Mesenchymal stem cell (in vitro differentiated cells and primary cell): ENCODE results near the gene C19orf53.

ENCODE experiments used
- DNase-seq: peaks from one replicate; pipeline ENCODE4 v3.0.0-alpha.2; 2013
- H2AFZ ChIP-seq: one replicate; pipeline ENCODE4 v1.6.1; 2013; ENCODE audit warnings: low read depth, mild to moderate bottlenecking, control low read depth, inconsistent platforms, low read length, moderate library complexity
- H2AK5ac ChIP-seq: 2 replicates; pipeline ENCODE4 v1.6.1; 2013; ENCODE audit warnings: low read length, moderate library complexity, mild to moderate bottlenecking, inconsistent platforms; ENCODE audit not compliant: severe bottlenecking
- H2BK120ac ChIP-seq: one replicate; pipeline ENCODE4 v1.6.1; 2013; ENCODE audit warnings: low read depth, mild to moderate bottlenecking, inconsistent platforms, low read length, moderate library complexity
- H2BK12ac ChIP-seq, 2 experiments: one replicate each; pipeline ENCODE4 v1.6.1; 2013; ENCODE audit warnings: inconsistent platforms in 2 of 2, low read length in 2 of 2, mild to moderate bottlenecking in 2 of 2, moderate library complexity in 2 of 2, control low read depth in 1 of 2
- H2BK15ac ChIP-seq: one replicate; pipeline ENCODE4 v1.6.1; 2013; ENCODE audit warnings: mild to moderate bottlenecking, low read depth, inconsistent platforms; ENCODE audit not compliant: poor library complexity, severe bottlenecking
- H2BK5ac ChIP-seq: 2 replicates; pipeline ENCODE4 v1.6.1; 2013; ENCODE audit warnings: low read depth, mild to moderate bottlenecking, low read length, control low read depth, inconsistent platforms; ENCODE audit not compliant: poor library complexity, severe bottlenecking
- H3K14ac ChIP-seq, 2 experiments: one replicate each; pipeline ENCODE4 v1.6.1; 2013; ENCODE audit warnings: inconsistent platforms in 2 of 2, low read length in 2 of 2, control low read depth in 1 of 2, mild to moderate bottlenecking in 1 of 2, moderate library complexity in 1 of 2
- H3K18ac ChIP-seq, 2 experiments: one replicate each; pipeline ENCODE4 v1.6.1; 2013; ENCODE audit warnings: inconsistent platforms in 2 of 2, low read length in 2 of 2, control low read depth in 1 of 2, low read depth in 1 of 2, mild to moderate bottlenecking in 1 of 2
- H3K23ac ChIP-seq, 2 experiments: one replicate each; pipeline ENCODE4 v1.6.1; 2013; ENCODE audit warnings: inconsistent platforms in 2 of 2, low read length in 2 of 2, mild to moderate bottlenecking in 2 of 2, moderate library complexity in 2 of 2, control low read depth in 1 of 2
- H3K27ac ChIP-seq: 2 replicates; pipeline ENCODE4 v1.5.1; 2013; ENCODE audit warnings: mild to moderate bottlenecking, moderate library complexity, low read length, control low read depth, inconsistent platforms; ENCODE audit not compliant: poor library complexity, severe bottlenecking
- H3K27me3 ChIP-seq, 2 experiments: 2 replicates each; pipeline versions ENCODE4 v1.6.1 to v1.7.0; 2013; ENCODE audit warnings: low read length in 2 of 2, mild to moderate bottlenecking in 2 of 2, moderate library complexity in 2 of 2, control low read depth in 1 of 2, inconsistent platforms in 1 of 2; ENCODE audit not compliant: control insufficient read depth in 1 of 2, insufficient read depth in 1 of 2
- H3K36me3 ChIP-seq, 2 experiments: 2 replicates each; pipeline versions ENCODE4 v1.6.1 to v1.7.0; 2013; ENCODE audit warnings: low read length in 2 of 2, control low read depth in 1 of 2, inconsistent platforms in 1 of 2, low read depth in 1 of 2, mild to moderate bottlenecking in 1 of 2; ENCODE audit not compliant: insufficient read depth in 2 of 2, control insufficient read depth in 1 of 2
- H3K4ac ChIP-seq, 2 experiments: one replicate each; pipeline ENCODE4 v1.6.1; 2013; ENCODE audit warnings: inconsistent platforms in 2 of 2, low read length in 2 of 2, mild to moderate bottlenecking in 2 of 2, moderate library complexity in 2 of 2, control low read depth in 1 of 2, low read depth in 1 of 2
- H3K4me1 ChIP-seq: 2 replicates; pipeline ENCODE4 v1.6.1; 2013; ENCODE audit warnings: low read depth, low read length, control low read depth; ENCODE audit not compliant: control insufficient read depth, insufficient read depth
- H3K4me2 ChIP-seq: 2 replicates; pipeline ENCODE4 v1.6.1; 2013; ENCODE audit warnings: low read length, mild to moderate bottlenecking, inconsistent platforms; ENCODE audit not compliant: poor library complexity, severe bottlenecking
- H3K4me3 ChIP-seq, 2 experiments: 2 replicates each; pipeline versions ENCODE4 v1.5.1 to v1.7.0; 2013; ENCODE audit warnings: low read length in 2 of 2, mild to moderate bottlenecking in 2 of 2, control low read depth in 1 of 2, low read depth in 1 of 2; ENCODE audit not compliant: insufficient read depth in 1 of 2
- H3K79me1 ChIP-seq: replicated peaks from 2 replicates; pipeline ENCODE4 v1.6.1; 2013; ENCODE audit warnings: mild to moderate bottlenecking, control low read depth, low read length, inconsistent platforms; ENCODE audit not compliant: poor library complexity, severe bottlenecking
- H3K9ac ChIP-seq: 2 replicates; pipeline ENCODE4 v1.7.0; 2013; ENCODE audit warnings: mild to moderate bottlenecking, low read length, moderate library complexity
- H3K9me3 ChIP-seq: 2 replicates; pipeline ENCODE4 v1.7.0; 2013; ENCODE audit warnings: mild to moderate bottlenecking, low read length; ENCODE audit not compliant: control insufficient read depth
- H4K8ac ChIP-seq: one replicate; pipeline ENCODE4 v1.6.1; 2013; ENCODE audit warnings: inconsistent platforms, mild to moderate bottlenecking, low read length, moderate library complexity
- H4K91ac ChIP-seq: one replicate; pipeline ENCODE4 v1.6.1; 2013; ENCODE audit warnings: mild to moderate bottlenecking, low read length, inconsistent platforms
- WGBS: methylation state at CpG from one replicate; pipeline ENCODE4 v1.1.7; 2013; ENCODE audit warnings: mixed read lengths; 5-methylcytosine and 5-hydroxymethylcytosine counted together

C19orf53 gene

GRCh38 chr19:13796301-13797057 lies 22.2 kb downstream of the C19orf53 start:
- H4K8ac ChIP-seq, result peak overlapping the region; percentile 54
- H3K9ac ChIP-seq, result peak overlapping the region; percentile 91
- no peaks in the 10 kb centered on the region for H3K9me3 ChIP-seq
- no peak overlapping the region for H2BK12ac ChIP-seq
- no peak overlapping the region for H3K14ac ChIP-seq
- peak overlapping the region; percentile 87 to 90 for H3K4me3 ChIP-seq
- 16% methylated on average over 10 of the region's 12 CpGs for WGBS
- peak overlapping the region in 1 of 2 experiments; percentile 11 for H3K18ac ChIP-seq
- peaks cover 18% of the 10 kb centered on the region for H3K79me1 ChIP-seq
- peak overlapping the region; percentile 95 for H2AK5ac ChIP-seq
- no peak overlapping the region for H4K91ac ChIP-seq
- H2AFZ ChIP-seq, result no peak overlapping the region
- H3K4me2 ChIP-seq, result peak overlapping the region; percentile 89
- H3K23ac ChIP-seq, result peak overlapping the region in 1 of 2 experiments; percentile 53
- H3K27me3 ChIP-seq, result no peaks in the 10 kb centered on the region
- peaks cover 12% of the 10 kb centered on the region for H3K4me1 ChIP-seq
- peaks cover 9 to 20% of the 10 kb centered on the region in 2 experiments for H3K36me3 ChIP-seq
- peak overlapping the region; percentile 73 for H2BK120ac ChIP-seq
- H2BK5ac ChIP-seq, result no peak overlapping the region
- H3K4ac ChIP-seq, result peak overlapping the region; percentile 30 to 81
- DNase-seq, result peak; percentile 97
- no peak overlapping the region for H2BK15ac ChIP-seq
- H3K27ac ChIP-seq, result peak overlapping the region; percentile 82

- Histone ChIP-seq H3K18ac (no peak overlapping the region), H4K8ac (peak overlapping the region; percentile 67), H2BK15ac (peak overlapping the region; percentile 54), H3K4ac (peak overlapping the region in 1 of 2 experiments; percentile 81), H3K9ac (peak overlapping the region; percentile 91), H3K36me3 (peaks cover 9 to 20% of the 10 kb centered on the region in 2 experiments), H3K9me3 (no peaks in the 10 kb centered on the region), H2BK12ac (peak overlapping the region; percentile 72 to 82), H3K27ac (peak overlapping the region; percentile 82), H4K91ac (peak overlapping the region; percentile 82), H3K4me1 (peaks cover 12% of the 10 kb centered on the region), H3K14ac (peak overlapping the region in 1 of 2 experiments; percentile 4), H2AK5ac (peak overlapping the region; percentile 95), H2BK5ac (no peak overlapping the region), H3K27me3 (no peaks in the 10 kb centered on the region), H3K23ac (no peak overlapping the region), H3K79me1 (peaks cover 18% of the 10 kb centered on the region), H2AFZ (no peak overlapping the region), H2BK120ac (no peak overlapping the region), H3K4me3 (peak overlapping the region in 1 of 2 experiments; percentile 90), H3K4me2 (peak overlapping the region; percentile 89)
- WGBS, result 78% methylated on average over 3 of the region's 4 CpGs
- no peak for DNase-seq
Observed at GRCh38 chr19:13797058-13797440, 22.8 kb downstream of the C19orf53 start.

- H2AFZ ChIP-seq, result no peak overlapping the region
- H3K18ac ChIP-seq, result no peak overlapping the region
- peaks cover 18% of the 10 kb centered on the region for H3K79me1 ChIP-seq
- H3K9ac ChIP-seq, result peak overlapping the region; percentile 17
- no peak overlapping the region for H2BK120ac ChIP-seq
- DNase-seq, result no peak
- no peak overlapping the region for H3K14ac ChIP-seq
- no peak overlapping the region for H4K91ac ChIP-seq
- no peak overlapping the region for H3K4me2 ChIP-seq
- no peak overlapping the region for H2AK5ac ChIP-seq
- no peaks in the 10 kb centered on the region for H3K9me3 ChIP-seq
- no peak overlapping the region for H3K27ac ChIP-seq
- peaks cover 15 to 26% of the 10 kb centered on the region in 2 experiments for H3K36me3 ChIP-seq
- no peak overlapping the region for H3K4ac ChIP-seq
- peak overlapping the region; percentile 50 for H2BK15ac ChIP-seq
- H3K4me1 ChIP-seq, result peaks cover 12% of the 10 kb centered on the region
- no peak overlapping the region for H4K8ac ChIP-seq
- H3K4me3 ChIP-seq, result peak overlapping the region in 1 of 2 experiments; percentile 90
- H2BK12ac ChIP-seq, result peak overlapping the region in 1 of 2 experiments; percentile 35
- WGBS, result 95% methylated on average over 7 of the region's 7 CpGs
- no peaks in the 10 kb centered on the region for H3K27me3 ChIP-seq
- H3K23ac ChIP-seq, result no peak overlapping the region
- H2BK5ac ChIP-seq, result no peak overlapping the region
Observed at GRCh38 chr19:13797870-13798269, 23.6 kb downstream of the C19orf53 start.

GRCh38 chr19:13799669-13800068 lies 25.4 kb downstream of the C19orf53 start:
- Histone ChIP-seq H3K4me1 (peaks cover 12% of the 10 kb centered on the region), H4K91ac (peak overlapping the region; percentile 75), H2BK15ac (peak overlapping the region; percentile 23), H2BK5ac (no peak overlapping the region), H3K4ac (no peak overlapping the region), H3K18ac (no peak overlapping the region), H3K4me3 (no peak overlapping the region), H2BK120ac (no peak overlapping the region), H2BK12ac (no peak overlapping the region), H3K36me3 (peaks cover 20 to 35% of the 10 kb centered on the region in 2 experiments), H3K27ac (no peak overlapping the region), H3K9ac (no peak overlapping the region), H3K27me3 (no peaks in the 10 kb centered on the region), H3K9me3 (no peaks in the 10 kb centered on the region), H2AFZ (no peak overlapping the region), H3K4me2 (no peak overlapping the region), H3K79me1 (peaks cover 21% of the 10 kb centered on the region), H3K23ac (no peak overlapping the region), H2AK5ac (no peak overlapping the region), H3K14ac (no peak overlapping the region), H4K8ac (no peak overlapping the region)
- 95% methylated on average over 21 of the region's 22 CpGs for WGBS
- DNase-seq, result no peak
